ENCODE results near the gene TOP3B.

TOP3B gene, protein sequence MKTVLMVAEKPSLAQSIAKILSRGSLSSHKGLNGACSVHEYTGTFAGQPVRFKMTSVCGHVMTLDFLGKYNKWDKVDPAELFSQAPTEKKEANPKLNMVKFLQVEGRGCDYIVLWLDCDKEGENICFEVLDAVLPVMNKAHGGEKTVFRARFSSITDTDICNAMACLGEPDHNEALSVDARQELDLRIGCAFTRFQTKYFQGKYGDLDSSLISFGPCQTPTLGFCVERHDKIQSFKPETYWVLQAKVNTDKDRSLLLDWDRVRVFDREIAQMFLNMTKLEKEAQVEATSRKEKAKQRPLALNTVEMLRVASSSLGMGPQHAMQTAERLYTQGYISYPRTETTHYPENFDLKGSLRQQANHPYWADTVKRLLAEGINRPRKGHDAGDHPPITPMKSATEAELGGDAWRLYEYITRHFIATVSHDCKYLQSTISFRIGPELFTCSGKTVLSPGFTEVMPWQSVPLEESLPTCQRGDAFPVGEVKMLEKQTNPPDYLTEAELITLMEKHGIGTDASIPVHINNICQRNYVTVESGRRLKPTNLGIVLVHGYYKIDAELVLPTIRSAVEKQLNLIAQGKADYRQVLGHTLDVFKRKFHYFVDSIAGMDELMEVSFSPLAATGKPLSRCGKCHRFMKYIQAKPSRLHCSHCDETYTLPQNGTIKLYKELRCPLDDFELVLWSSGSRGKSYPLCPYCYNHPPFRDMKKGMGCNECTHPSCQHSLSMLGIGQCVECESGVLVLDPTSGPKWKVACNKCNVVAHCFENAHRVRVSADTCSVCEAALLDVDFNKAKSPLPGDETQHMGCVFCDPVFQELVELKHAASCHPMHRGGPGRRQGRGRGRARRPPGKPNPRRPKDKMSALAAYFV

DNA sequence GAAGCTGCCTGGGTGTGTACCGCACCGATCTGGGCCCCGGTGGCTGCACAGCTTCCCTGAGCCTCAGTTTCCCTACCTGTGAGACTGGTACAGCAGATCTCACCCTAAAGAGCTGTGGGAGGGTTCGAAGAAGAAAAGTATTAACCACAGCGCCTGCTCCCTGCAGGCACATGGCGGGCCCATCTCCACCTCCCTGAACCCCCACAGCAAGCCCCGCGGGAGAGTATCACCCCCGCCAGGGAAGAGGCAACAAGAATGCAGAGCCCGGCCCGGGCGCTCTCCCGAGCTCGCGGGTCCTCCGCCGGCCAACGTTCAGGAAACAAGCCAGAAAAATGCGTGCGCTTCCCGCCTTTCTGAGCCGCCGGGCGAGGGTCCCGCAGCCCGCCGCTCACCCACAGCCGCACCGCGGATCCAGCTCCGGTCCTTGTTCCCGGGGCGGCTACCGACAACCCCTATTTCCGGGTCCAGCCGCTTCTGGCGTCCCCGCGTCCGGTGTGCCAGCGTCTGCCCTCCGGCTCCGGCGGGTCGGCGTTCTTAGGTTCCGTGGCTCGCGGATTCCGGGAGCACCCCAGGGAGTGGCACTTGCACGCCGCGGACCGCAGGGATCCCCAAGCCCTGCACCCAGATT, at the start of gene TOP3B:
Gene TOP3B, minus strand, starts transcription at position 450 of the 628 bp plus-strand sequence. CDS start 7,078 bp downstream, outside the sequence.
- in situ Hi-C loops (cut with HindIII; ENCODE audit: low sequenced_read_pairs): no loop called here

GRCh38 chr22:22031183-22031945, 48.8 kb upstream of the TOP3B start:
- in situ Hi-C loops (cut with HindIII; ENCODE audit: low sequenced_read_pairs): loop anchor here (25.0 kb wide), 1 partner anchor 106 kb away; no protein-coding TSS in a partner anchor

DNA sequence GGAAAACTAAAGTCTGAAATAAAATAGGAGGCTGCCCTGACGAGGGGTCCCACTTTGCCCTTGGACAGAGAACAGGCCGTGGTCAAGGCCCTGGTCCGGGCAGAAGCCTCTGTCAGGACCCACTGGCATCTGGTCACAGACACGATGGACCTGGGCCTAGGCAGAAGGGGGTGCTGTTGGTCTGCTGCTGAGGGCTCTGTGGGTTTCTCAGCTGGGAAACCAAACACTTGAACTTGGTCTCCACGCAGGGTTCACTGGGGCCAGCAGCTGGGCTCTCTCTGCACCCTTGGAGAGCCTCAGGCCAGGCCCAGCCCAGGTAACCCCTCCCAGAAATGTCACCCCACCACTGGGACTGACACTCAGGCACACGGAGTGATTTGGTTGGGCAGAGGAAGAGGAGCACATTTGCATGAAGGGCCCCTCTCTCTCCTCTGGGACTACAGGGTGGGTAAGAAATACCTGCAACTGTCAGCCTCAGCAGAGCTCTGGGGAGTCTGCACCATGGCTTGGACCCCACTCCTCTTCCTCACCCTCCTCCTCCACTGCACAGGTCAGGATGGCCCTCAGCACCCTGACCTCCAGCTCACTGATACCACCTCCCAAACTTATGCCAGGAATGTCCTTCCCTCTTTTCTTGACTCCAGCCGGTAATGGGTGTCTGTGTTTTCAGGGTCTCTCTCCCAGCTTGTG, 48.1 kb upstream of the TOP3B start:
- in situ Hi-C loops (cut with HindIII; ENCODE audit: low sequenced_read_pairs): loop anchor here (25.0 kb wide), 1 partner anchor 107 kb away; no protein-coding TSS in a partner anchor

DNA sequence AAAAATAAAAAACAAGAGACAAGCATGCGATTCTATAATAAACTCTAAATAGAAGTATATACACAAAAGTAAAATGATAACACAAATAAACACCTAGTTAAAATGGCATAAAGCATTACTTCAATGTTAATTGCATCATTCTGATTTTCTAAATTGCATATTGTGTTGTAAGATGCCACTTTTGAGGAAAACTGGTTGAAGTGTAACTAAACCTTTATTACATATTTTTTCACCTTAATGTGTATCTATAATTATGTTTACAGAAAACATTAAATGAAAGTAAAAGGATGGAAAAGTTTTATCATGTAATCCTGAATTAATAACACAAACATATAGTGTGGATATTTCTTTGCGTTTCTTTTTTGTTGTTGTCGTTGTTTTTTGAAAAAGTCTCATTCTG, 45.4 kb upstream of the TOP3B start:
- in situ Hi-C loops (cut with HindIII; ENCODE audit: low sequenced_read_pairs): loop anchor here (5.0 to 25.0 kb wide), 2 partner anchors 91 to 109 kb away; no protein-coding TSS in a partner anchor

- in situ Hi-C loops (cut with HindIII; ENCODE audit: low sequenced_read_pairs): loop anchor here (5.0 to 25.0 kb wide), 2 partner anchors 89 to 111 kb away; no protein-coding TSS in a partner anchor
These were observed 43.7 kb upstream of the TOP3B start for GRCh38 chr22:22026157-22026831.

GRCh38 chr22:22025320-22026156, 43.0 kb upstream of the TOP3B start:
- in situ Hi-C loops (cut with HindIII; ENCODE audit: low sequenced_read_pairs): loop anchor here (5.0 to 25.0 kb wide), 2 partner anchors 88 to 112 kb away; no protein-coding TSS in a partner anchor

DNA sequence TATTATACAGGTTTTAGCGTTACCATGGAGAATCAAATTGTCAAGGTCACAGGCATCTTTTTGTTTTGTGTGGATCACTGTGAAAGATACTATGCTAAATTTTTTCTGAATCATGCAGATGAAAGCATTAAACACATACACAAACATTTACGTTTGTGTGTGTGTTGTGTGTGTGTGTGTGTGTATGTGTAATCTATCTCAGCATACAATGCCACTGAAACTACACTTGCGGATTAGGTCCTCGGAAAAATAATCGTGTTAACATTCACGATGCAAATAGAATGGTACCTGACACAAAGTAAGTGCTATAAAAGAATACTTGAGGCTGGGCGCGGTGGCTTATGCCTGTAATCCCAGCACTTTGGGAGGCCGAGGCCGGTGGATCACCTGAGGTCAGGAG, 41.9 kb upstream of the TOP3B start:
- in situ Hi-C loops (cut with HindIII; ENCODE audit: low sequenced_read_pairs): no loop called here

GRCh38 chr22:22023581-22024137, 41.1 kb upstream of the TOP3B start:
- in situ Hi-C loops (cut with HindIII; ENCODE audit: low sequenced_read_pairs): no loop called here

GRCh38 chr22:22022947-22023534, 40.5 kb upstream of the TOP3B start:
- in situ Hi-C loops (cut with HindIII; ENCODE audit: low sequenced_read_pairs): no loop called here

GRCh38 chr22:22022255-22022840, 39.8 kb upstream of the TOP3B start:
- in situ Hi-C loops (cut with HindIII; ENCODE audit: low sequenced_read_pairs): no loop called here

GRCh38 chr22:22021162-22021750, 38.7 kb upstream of the TOP3B start:
- in situ Hi-C loops (cut with HindIII; ENCODE audit: low sequenced_read_pairs): no loop called here

GRCh38 chr22:22020425-22020852, 37.9 kb upstream of the TOP3B start:
- in situ Hi-C loops (cut with HindIII; ENCODE audit: low sequenced_read_pairs): no loop called here

GRCh38 chr22:22019659-22020424, 37.3 kb upstream of the TOP3B start:
- in situ Hi-C loops (cut with HindIII; ENCODE audit: low sequenced_read_pairs): no loop called here

- in situ Hi-C loops (cut with HindIII; ENCODE audit: low sequenced_read_pairs): no loop called here
These were observed 36.5 kb upstream of the TOP3B start for GRCh38 chr22:22018825-22019658.

DNA sequence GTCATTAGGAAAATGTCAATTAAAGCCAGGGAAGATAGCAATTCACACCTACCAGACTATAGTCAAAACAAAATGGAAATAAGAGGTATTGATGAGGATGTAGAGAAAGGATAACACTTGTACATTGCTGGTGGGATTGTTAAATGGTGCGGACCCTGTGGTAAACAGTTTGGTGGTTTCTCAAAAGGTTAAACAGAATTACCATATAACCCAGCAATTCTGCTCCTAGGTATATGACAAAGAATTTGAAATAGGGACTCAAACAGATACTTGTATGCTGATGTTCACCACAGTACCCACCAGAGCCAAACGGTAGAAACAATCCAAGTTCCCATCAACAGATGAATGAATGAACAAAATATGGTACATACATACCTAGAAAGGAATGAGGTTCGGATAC, 33.0 kb upstream of the TOP3B start:
- in situ Hi-C loops (cut with HindIII; ENCODE audit: low sequenced_read_pairs): no loop called here
